HepG2 (cell line): ENCODE results near the gene BCL6. TPM values are rescaled to one million over a fixed set of nuclear protein-coding genes. Genes with fewer than 3 reads are reported as not detected.
A peak's percentile ranks its signal among the peaks of the same experiment; 100 is the strongest.

ENCODE experiments used
- ARNT2 ChIP-seq: sonication (generic); formaldehyde crosslinking; IDR thresholded peaks from 2 replicates; pipeline ENCODE4 v1.8.0; 2022; ENCODE audit warnings: mild to moderate bottlenecking, low read depth, missing genetic modification reagents, moderate library complexity
- BRCA1 ChIP-seq: sonication (generic); formaldehyde crosslinking; IDR thresholded peaks from 2 replicates; pipeline ENCODE4 v1.4.0; 2020; ENCODE audit warnings: missing genetic modification reagents
- CBFB ChIP-seq: sonication (generic); formaldehyde crosslinking; IDR thresholded peaks from 2 replicates; pipeline ENCODE4 v1.4.0; 2020; ENCODE audit warnings: missing genetic modification reagents
- CC2D1A ChIP-seq: sonication (generic); formaldehyde crosslinking; IDR thresholded peaks from 2 replicates; pipeline ENCODE4 v1.8.1; 2023; ENCODE audit warnings: mild to moderate bottlenecking, missing genetic modification reagents
- ELF3 ChIP-seq: IDR thresholded peaks from 2 replicates; pipeline ENCODE4 v1.6.1; 2016; ENCODE audit warnings: missing genetic modification reagents, missing compliant biosample characterization
- FOXA3 ChIP-seq: IDR thresholded peaks from 2 replicates; pipeline ENCODE4 v1.6.1; 2016; ENCODE audit warnings: missing genetic modification reagents, missing compliant biosample characterization
- FOXK1 ChIP-seq: sonication (generic); formaldehyde crosslinking; IDR thresholded peaks from 2 replicates; pipeline ENCODE4 v1.4.0; 2020; ENCODE audit warnings: low read depth, missing genetic modification reagents, borderline replicate concordance
- FOXP1 ChIP-seq, 2 experiments: fragments of 450-650 bp in 1 of 2; IDR thresholded peaks; 2 replicates each; pipeline ENCODE4 v1.6.1; 2017 to 2018; ENCODE audit warnings: antibody characterized with exemption in 1 of 2
- HIVEP1 ChIP-seq: sonication (generic); formaldehyde crosslinking; IDR thresholded peaks from 2 replicates; pipeline ENCODE4 v1.4.0; 2020; ENCODE audit warnings: mild to moderate bottlenecking, missing genetic modification reagents
- HNRNPH1 ChIP-seq: fragments of 200-400 bp; formaldehyde crosslinking; optimal IDR thresholded peaks from 2 replicates; pipeline ENCODE3; 2017; ENCODE audit warnings: mild to moderate bottlenecking, low read depth, low read length
- KAT7 ChIP-seq: IDR thresholded peaks from 2 replicates; pipeline ENCODE4 v1.6.1; 2018; ENCODE audit warnings: borderline replicate concordance, missing compliant biosample characterization
- MAZ ChIP-seq, 2 experiments: sonication (generic) in 1 of 2; formaldehyde crosslinking in 1 of 2; IDR thresholded peaks; 2 replicates each; pipeline versions ENCODE4 v1.5.0 to v1.6.1; 2012 to 2020; ENCODE audit warnings: low read depth in 2 of 2, mild to moderate bottlenecking in 2 of 2, borderline replicate concordance in 1 of 2, improper control_type of control experiment in 1 of 2, low read length in 1 of 2, missing genetic modification reagents in 1 of 2, moderate library complexity in 1 of 2
- PRMT3 ChIP-seq: sonication (generic); formaldehyde crosslinking; IDR thresholded peaks from 2 replicates; pipeline ENCODE4 v1.8.1; 2022; ENCODE audit warnings: low read depth, mild to moderate bottlenecking, moderate library complexity, missing genetic modification reagents, borderline replicate concordance
- SAP130 ChIP-seq: IDR thresholded peaks from 2 replicates; pipeline ENCODE4 v1.6.1; 2016; ENCODE audit warnings: low read depth
- SMAD1 ChIP-seq: sonication (generic); formaldehyde crosslinking; IDR thresholded peaks from 2 replicates; pipeline ENCODE4 v1.4.0; 2020; ENCODE audit warnings: missing genetic modification reagents, low read depth, mild to moderate bottlenecking, borderline replicate concordance
- SSRP1 ChIP-seq: IDR thresholded peaks from 2 replicates; pipeline ENCODE4 v1.6.1; 2016; ENCODE audit warnings: control low read depth
- TBL1XR1 ChIP-seq: fragments of 150-350 bp; IDR thresholded peaks from 2 replicates; pipeline ENCODE4 v1.6.1; 2014; ENCODE audit warnings: borderline replicate concordance, low read length; ENCODE audit not compliant: partially characterized antibody
- XRCC5 ChIP-seq: fragments of 200-400 bp; formaldehyde crosslinking; optimal IDR thresholded peaks from 2 replicates; pipeline ENCODE3; 2017; ENCODE audit warnings: mild to moderate bottlenecking, low read length
- ZFP1 ChIP-seq: IDR thresholded peaks from 2 replicates; pipeline ENCODE4 v1.6.1; 2016
- ZNF343 ChIP-seq: sonication (generic); formaldehyde crosslinking; IDR thresholded peaks from 2 replicates; pipeline ENCODE4 v1.4.0; 2020; ENCODE audit warnings: mild to moderate bottlenecking, missing genetic modification reagents
- ZNF430 ChIP-seq: sonication (generic); formaldehyde crosslinking; IDR thresholded peaks from 2 replicates; pipeline ENCODE4 v1.9.0; 2021; ENCODE audit warnings: mild to moderate bottlenecking, missing genetic modification reagents
- ZNF549 ChIP-seq: sonication (generic); formaldehyde crosslinking; IDR thresholded peaks from 2 replicates; pipeline ENCODE4 v1.5.0; 2020; ENCODE audit warnings: missing genetic modification reagents
- polyA plus RNA-seq, 8 experiments: library from polyadenylated mRNA; depleted of rRNA in 3 of 8; stranded (reverse) in 7 of 8; unstranded in 1 of 8; fragments of >200 nt; fragmentation: Illumina TruSeq in 4 of 8; extraction: Trizol in 4 of 8; gene quantifications; 2 replicates each; pipeline versions ENCODE4 v1.2.1 to v1.2.3, GENCODE V29; 2011 to 2016; ENCODE audit warnings: low read depth in 4 of 8, missing spikeins in 1 of 8, mixed read lengths in 1 of 8; ENCODE audit not compliant: insufficient read depth in 1 of 8
- total RNA-seq, 5 experiments: library from RNA; depleted of rRNA; stranded (reverse); fragments of >200 nt; fragmentation: Illumina TruSeq; extraction: Trizol; gene quantifications; 2 replicates each; pipeline ENCODE4 v1.2.3, GENCODE V29; 2016; ENCODE audit warnings: low read depth in 1 of 5
- TF ChIP-seq, protein P1 (sequence below): IDR thresholded peaks from 2 replicates; pipeline ENCODE4 v1.6.1; 2012; ENCODE audit warnings: inconsistent platforms
- TF ChIP-seq, protein P2 (sequence below): sonication (generic); formaldehyde crosslinking; IDR thresholded peaks from 2 replicates; pipeline ENCODE4 v1.4.0; 2020; ENCODE audit warnings: missing genetic modification reagents
- TF ChIP-seq, protein P3 (sequence below): sonication (generic); formaldehyde crosslinking; IDR thresholded peaks from 2 replicates; pipeline ENCODE4 v1.5.1; 2020; ENCODE audit warnings: mild to moderate bottlenecking, missing genetic modification reagents, moderate library complexity

The BCL6 gene
- total and polyA plus RNA-seq, 2 of the 13 experiments (the other 11 are each of a cell fraction or from before 2014, with no cell fraction given), result 21.2 to 53.7 TPM

DNA sequence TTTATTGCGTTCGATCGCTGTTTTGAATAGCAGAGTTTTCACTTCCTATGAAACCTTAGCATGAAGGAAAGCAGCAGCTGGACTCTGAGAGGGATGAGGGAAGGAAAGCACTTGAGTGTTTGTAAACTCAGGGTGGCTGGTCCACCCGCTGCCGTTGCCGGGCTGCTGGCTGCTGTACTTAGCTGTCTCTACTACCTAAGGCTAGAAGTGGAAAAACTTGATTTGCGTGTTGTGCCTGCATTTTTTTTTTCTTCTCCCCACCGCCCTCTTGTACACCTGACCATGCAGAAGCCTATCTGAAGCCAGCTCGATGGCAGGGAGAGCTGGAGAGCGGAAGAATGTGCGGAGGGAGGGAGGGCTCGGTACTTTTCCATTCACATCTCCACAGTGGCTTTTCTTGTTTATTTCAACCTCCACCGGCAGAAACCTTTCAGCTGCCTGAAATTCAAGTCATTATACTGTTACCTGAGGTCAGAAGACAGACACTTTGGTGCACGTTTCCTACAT lies 4.8 kb upstream of the BCL6 start (continued):
- TF ChIP-seq ZNF343 (CRISPR knock-in tag) (no peak), BRCA1 (no peak), HIVEP1 (CRISPR knock-in tag) (no peak), FOXA3 (CRISPR knock-in tag) (peak; percentile 55; the same call in 1 of the 2 replicates), ARNT2 (CRISPR knock-in tag) (peak; percentile 69; the same call in 1 of the 2 replicates), XRCC5 (peak; percentile 8), CBFB (CRISPR knock-in tag) (0 out of 2 replicates have a peak, but pooled peaks have one; percentile 23), SMAD1 (CRISPR knock-in tag) (0 out of 2 replicates have a peak, but pooled peaks have one; percentile 33), MAZ (IDR thresholded peaks at IDR 0.05; ENCODE audit: borderline replicate concordance, low read depth, low read length) (no peak), MAZ (CRISPR knock-in tag; IDR thresholded peaks at IDR 0.05; ENCODE audit: low read depth) (no peak), ZFP1 (CRISPR knock-in tag) (no peak), SSRP1 (CRISPR knock-in tag) (no peak), HNRNPH1 (no peak), CC2D1A (CRISPR knock-in tag) (no peak), SAP130 (CRISPR knock-in tag) (peak; percentile 54), ZNF430 (0 out of 2 replicates have a peak, but pooled peaks have one; percentile 11), FOXK1 (CRISPR knock-in tag) (0 out of 2 replicates have a peak, but pooled peaks have one; percentile 22), ELF3 (CRISPR knock-in tag) (peak; percentile 45; the same call in 1 of the 2 replicates), FOXP1 (IDR thresholded peaks at IDR 0.05) (no peak), FOXP1 (CRISPR knock-in tag; IDR thresholded peaks at IDR 0.05) (peak; percentile 21; the same call in 1 of the 2 replicates), ZNF549 (CRISPR knock-in tag) (no peak), KAT7 (0 out of 2 replicates have a peak, but pooled peaks have one; percentile 59), PRMT3 (CRISPR knock-in tag) (no peak), TBL1XR1 (peak; percentile 37)
- TF ChIP-seq, protein P1, sequence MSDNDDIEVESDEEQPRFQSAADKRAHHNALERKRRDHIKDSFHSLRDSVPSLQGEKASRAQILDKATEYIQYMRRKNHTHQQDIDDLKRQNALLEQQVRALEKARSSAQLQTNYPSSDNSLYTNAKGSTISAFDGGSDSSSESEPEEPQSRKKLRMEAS, result no peak
- TF ChIP-seq, protein P2, sequence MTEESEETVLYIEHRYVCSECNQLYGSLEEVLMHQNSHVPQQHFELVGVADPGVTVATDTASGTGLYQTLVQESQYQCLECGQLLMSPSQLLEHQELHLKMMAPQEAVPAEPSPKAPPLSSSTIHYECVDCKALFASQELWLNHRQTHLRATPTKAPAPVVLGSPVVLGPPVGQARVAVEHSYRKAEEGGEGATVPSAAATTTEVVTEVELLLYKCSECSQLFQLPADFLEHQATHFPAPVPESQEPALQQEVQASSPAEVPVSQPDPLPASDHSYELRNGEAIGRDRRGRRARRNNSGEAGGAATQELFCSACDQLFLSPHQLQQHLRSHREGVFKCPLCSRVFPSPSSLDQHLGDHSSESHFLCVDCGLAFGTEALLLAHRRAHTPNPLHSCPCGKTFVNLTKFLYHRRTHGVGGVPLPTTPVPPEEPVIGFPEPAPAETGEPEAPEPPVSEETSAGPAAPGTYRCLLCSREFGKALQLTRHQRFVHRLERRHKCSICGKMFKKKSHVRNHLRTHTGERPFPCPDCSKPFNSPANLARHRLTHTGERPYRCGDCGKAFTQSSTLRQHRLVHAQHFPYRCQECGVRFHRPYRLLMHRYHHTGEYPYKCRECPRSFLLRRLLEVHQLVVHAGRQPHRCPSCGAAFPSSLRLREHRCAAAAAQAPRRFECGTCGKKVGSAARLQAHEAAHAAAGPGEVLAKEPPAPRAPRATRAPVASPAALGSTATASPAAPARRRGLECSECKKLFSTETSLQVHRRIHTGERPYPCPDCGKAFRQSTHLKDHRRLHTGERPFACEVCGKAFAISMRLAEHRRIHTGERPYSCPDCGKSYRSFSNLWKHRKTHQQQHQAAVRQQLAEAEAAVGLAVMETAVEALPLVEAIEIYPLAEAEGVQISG (CRISPR knock-in tag), result peak; percentile 49; the same call in 1 of the 2 replicates
- TF ChIP-seq, protein P3, sequence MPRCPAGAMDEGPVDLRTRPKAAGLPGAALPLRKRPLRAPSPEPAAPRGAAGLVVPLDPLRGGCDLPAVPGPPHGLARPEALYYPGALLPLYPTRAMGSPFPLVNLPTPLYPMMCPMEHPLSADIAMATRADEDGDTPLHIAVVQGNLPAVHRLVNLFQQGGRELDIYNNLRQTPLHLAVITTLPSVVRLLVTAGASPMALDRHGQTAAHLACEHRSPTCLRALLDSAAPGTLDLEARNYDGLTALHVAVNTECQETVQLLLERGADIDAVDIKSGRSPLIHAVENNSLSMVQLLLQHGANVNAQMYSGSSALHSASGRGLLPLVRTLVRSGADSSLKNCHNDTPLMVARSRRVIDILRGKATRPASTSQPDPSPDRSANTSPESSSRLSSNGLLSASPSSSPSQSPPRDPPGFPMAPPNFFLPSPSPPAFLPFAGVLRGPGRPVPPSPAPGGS (CRISPR knock-in tag), result peak; percentile 60; the same call in 1 of the 2 replicates
